ENCODE data around the gene ARHGAP15.

ARHGAP15 gene

GRCh38 chr2:143354050-143354750 is 225.0 kb downstream of the ARHGAP15 start:
- no peak for DNase-seq

- DNase-seq, result no peak
Measured at GRCh38 chr2:143355870-143356269, 226.7 kb downstream of the ARHGAP15 start.

GRCh38 chr2:143356336-143356735 is 227.1 kb downstream of the ARHGAP15 start:
- DNase-seq, result no peak

- no peak for DNase-seq
Measured at GRCh38 chr2:143356736-143357446, 227.7 kb downstream of the ARHGAP15 start.

- DNase-seq, result no peak
Measured at GRCh38 chr2:143357966-143358365, 228.7 kb downstream of the ARHGAP15 start.

GRCh38 chr2:143361346-143361745 is 232.1 kb downstream of the ARHGAP15 start:
- no peak for DNase-seq

- no peak for DNase-seq
Measured at GRCh38 chr2:143371616-143372015, 242.4 kb downstream of the ARHGAP15 start.

- no peak for DNase-seq
Measured at GRCh38 chr2:143375384-143375880, 246.2 kb downstream of the ARHGAP15 start.

- no peak for DNase-seq
Measured at GRCh38 chr2:143378996-143379395, 249.8 kb downstream of the ARHGAP15 start.

- DNase-seq, result no peak
Measured at GRCh38 chr2:143379955-143380354, 250.7 kb downstream of the ARHGAP15 start.

- DNase-seq, result no peak
Measured at GRCh38 chr2:143382573-143382972, 253.4 kb downstream of the ARHGAP15 start.

- no peak for DNase-seq
Measured at GRCh38 chr2:143383016-143383415, 253.8 kb downstream of the ARHGAP15 start.

- DNase-seq, result no peak
Measured at GRCh38 chr2:143384111-143384510, 254.9 kb downstream of the ARHGAP15 start.

- DNase-seq, result no peak
Measured at GRCh38 chr2:143390171-143390570, 261.0 kb downstream of the ARHGAP15 start.

- no peak for DNase-seq
Measured at GRCh38 chr2:143392358-143392757, 263.1 kb downstream of the ARHGAP15 start.

- DNase-seq, result no peak
Measured at GRCh38 chr2:143394062-143394461, 264.8 kb downstream of the ARHGAP15 start.

GRCh38 chr2:143397884-143398614 is 268.8 kb downstream of the ARHGAP15 start:
- no peak for DNase-seq

GRCh38 chr2:143398781-143399180 is 269.6 kb downstream of the ARHGAP15 start:
- DNase-seq, result no peak

GRCh38 chr2:143399631-143400069 is 270.4 kb downstream of the ARHGAP15 start:
- DNase-seq, result no peak

- DNase-seq, result no peak
Measured at GRCh38 chr2:143401861-143402260, 272.6 kb downstream of the ARHGAP15 start.

GRCh38 chr2:143402451-143402850 is 273.2 kb downstream of the ARHGAP15 start:
- no peak for DNase-seq

GRCh38 chr2:143410082-143410897 is 281.1 kb downstream of the ARHGAP15 start:
- no peak for DNase-seq

GRCh38 chr2:143415571-143415970 is 286.4 kb downstream of the ARHGAP15 start:
- DNase-seq, result no peak

Measured in effector CD8-positive, alpha-beta T cell (primary cell).